ENCODE results near the gene ZNF626.
"Not testable (repeated sequence)": the region's sequence is repeated elsewhere in the genome, so short reads cannot be mapped to it uniquely, and the experiment has no call there.

Gene ZNF626

GRCh38 chr19:20661150-20661819, at the start of gene ZNF626:
Gene ZNF626, minus strand, starts transcription at chr19:20661571. Its CDS starts 125 bp downstream, at chr19:20661446.
- H3K4me3 Mint-ChIP-seq = peak within 1 kb of the TSS; percentile 94
- DNase-seq = peak; percentile 90
- peaks cover 77% of the 10 kb centered on the region for H3K36me3 Mint-ChIP-seq (ENCODE audit: low read depth)
- H3K4me1 Mint-ChIP-seq (ENCODE audit: low read depth) = peaks cover 54% of the 10 kb centered on the region
- peaks cover 36% of the 10 kb centered on the region for H3K9me3 Mint-ChIP-seq
- no peaks in the 10 kb centered on the region for H3K27me3 Mint-ChIP-seq
- H3K27ac Mint-ChIP-seq = peak within 1 kb of the TSS; percentile 95

GRCh38 chr19:20669263-20669662, 7.9 kb upstream of the ZNF626 start:
- Mint-ChIP-seq H3K27ac (no peak overlapping the region), H3K4me3 (no peak overlapping the region), H3K4me1 (ENCODE audit: low read depth) (peaks cover 6% of the 10 kb centered on the region), H3K9me3 (peaks cover 12% of the 10 kb centered on the region), H3K27me3 (no peaks in the 10 kb centered on the region), H3K36me3 (ENCODE audit: low read depth) (peaks cover 8% of the 10 kb centered on the region)
- DNase-seq = no peak

- H3K9me3 Mint-ChIP-seq = peaks cover 21% of the 10 kb centered on the region
- H3K36me3 Mint-ChIP-seq (ENCODE audit: low read depth) = peaks cover 24% of the 10 kb centered on the region
- DNase-seq = no peak
- peaks cover 13% of the 10 kb centered on the region for H3K4me1 Mint-ChIP-seq (ENCODE audit: low read depth)
- no peaks in the 10 kb centered on the region for H3K27me3 Mint-ChIP-seq
- no peak overlapping the region for H3K27ac Mint-ChIP-seq
- no peak overlapping the region for H3K4me3 Mint-ChIP-seq
These were observed 5.9 kb upstream of the ZNF626 start for GRCh38 chr19:20667281-20667680.

GRCh38 chr19:20664901-20665781, 3.8 kb upstream of the ZNF626 start:
- Mint-ChIP-seq H3K36me3 (ENCODE audit: low read depth) (peaks cover 43% of the 10 kb centered on the region), H3K9me3 (peaks cover 23% of the 10 kb centered on the region), H3K27me3 (no peaks in the 10 kb centered on the region), H3K4me3 (no peak overlapping the region), H3K27ac (no peak overlapping the region), H3K4me1 (ENCODE audit: low read depth) (peaks cover 28% of the 10 kb centered on the region)
- DNase-seq = no peak

- H3K4me3 Mint-ChIP-seq = peak overlapping the region; percentile 54
- DNase-seq, H3K27me3 Mint-ChIP-seq, H3K27ac Mint-ChIP-seq: not testable (repeated sequence)
- peaks cover 23% of the 10 kb centered on the region for H3K9me3 Mint-ChIP-seq
- H3K4me1 Mint-ChIP-seq (ENCODE audit: low read depth) = peaks cover 32% of the 10 kb centered on the region
- H3K36me3 Mint-ChIP-seq (ENCODE audit: low read depth) = peaks cover 50% of the 10 kb centered on the region
These were observed 3.1 kb upstream of the ZNF626 start for GRCh38 chr19:20664475-20664874.

- peaks cover 38% of the 10 kb centered on the region for H3K9me3 Mint-ChIP-seq
- no peak overlapping the region for H3K27ac Mint-ChIP-seq
- H3K4me3 Mint-ChIP-seq = no peak overlapping the region
These were observed 1.2 kb upstream of the ZNF626 start for GRCh38 chr19:20662421-20663105.

GRCh38 chr19:20660473-20661140, 764 bp downstream of the ZNF626 start:
- peaks cover 36% of the 10 kb centered on the region for H3K9me3 Mint-ChIP-seq

More at GRCh38 chr19:20662421-20663105, 1.2 kb upstream of the ZNF626 start:
- no peaks in the 10 kb centered on the region for H3K27me3 Mint-ChIP-seq
- H3K4me1 Mint-ChIP-seq (ENCODE audit: low read depth) = peaks cover 47% of the 10 kb centered on the region
- DNase-seq = no peak
- peaks cover 69% of the 10 kb centered on the region for H3K36me3 Mint-ChIP-seq (ENCODE audit: low read depth)

GRCh38 chr19:20640545-20640944, 20.8 kb downstream of the ZNF626 start:
- H3K27ac Mint-ChIP-seq = no peak overlapping the region
- no peak for DNase-seq
- H3K36me3 Mint-ChIP-seq (ENCODE audit: low read depth) = peaks cover 84% of the 10 kb centered on the region
- H3K9me3 Mint-ChIP-seq = peaks cover 33% of the 10 kb centered on the region
- H3K4me1 Mint-ChIP-seq (ENCODE audit: low read depth) = peaks cover 3% of the 10 kb centered on the region
- no peak overlapping the region for H3K4me3 Mint-ChIP-seq
- no peaks in the 10 kb centered on the region for H3K27me3 Mint-ChIP-seq

More at GRCh38 chr19:20660473-20661140, 764 bp downstream of the ZNF626 start:
- H3K4me1 Mint-ChIP-seq (ENCODE audit: low read depth) = peaks cover 55% of the 10 kb centered on the region
- no peak for DNase-seq
- H3K4me3 Mint-ChIP-seq = peak overlapping the region; percentile 94
- no peaks in the 10 kb centered on the region for H3K27me3 Mint-ChIP-seq
- H3K36me3 Mint-ChIP-seq (ENCODE audit: low read depth) = peaks cover 84% of the 10 kb centered on the region
- H3K27ac Mint-ChIP-seq = peak overlapping the region; percentile 95

- no peak for DNase-seq
- Mint-ChIP-seq H3K4me1 (ENCODE audit: low read depth) (peaks cover 3% of the 10 kb centered on the region), H3K9me3 (peaks cover 33% of the 10 kb centered on the region), H3K36me3 (ENCODE audit: low read depth) (peaks cover 84% of the 10 kb centered on the region), H3K4me3 (no peak overlapping the region), H3K27ac (no peak overlapping the region), H3K27me3 (no peaks in the 10 kb centered on the region)
These were observed 21.3 kb downstream of the ZNF626 start for GRCh38 chr19:20640023-20640422.

- not testable (repeated sequence) for DNase-seq; H3K4me3 Mint-ChIP-seq; H3K27ac Mint-ChIP-seq; H3K27me3 Mint-ChIP-seq; H3K4me1 Mint-ChIP-seq (ENCODE audit: low read depth)
- Mint-ChIP-seq H3K9me3 (peaks cover 29% of the 10 kb centered on the region), H3K36me3 (ENCODE audit: low read depth) (peaks cover 36% of the 10 kb centered on the region)
These were observed 36.8 kb downstream of the ZNF626 start for GRCh38 chr19:20624560-20624959.

- H3K27ac Mint-ChIP-seq = no peak overlapping the region
- peaks cover 7% of the 10 kb centered on the region for H3K4me1 Mint-ChIP-seq (ENCODE audit: low read depth)
- peaks cover 9% of the 10 kb centered on the region for H3K36me3 Mint-ChIP-seq (ENCODE audit: low read depth)
- no peaks in the 10 kb centered on the region for H3K27me3 Mint-ChIP-seq
- no peak for DNase-seq
- no peak overlapping the region for H3K4me3 Mint-ChIP-seq
- peaks cover 51% of the 10 kb centered on the region for H3K9me3 Mint-ChIP-seq
These were observed 45.3 kb downstream of the ZNF626 start for GRCh38 chr19:20616071-20616470.

GRCh38 chr19:20614971-20615370, 46.4 kb downstream of the ZNF626 start:
- not testable (repeated sequence) for H3K27ac Mint-ChIP-seq; H3K4me1 Mint-ChIP-seq (ENCODE audit: low read depth); H3K4me3 Mint-ChIP-seq; H3K27me3 Mint-ChIP-seq; DNase-seq
- H3K9me3 Mint-ChIP-seq = peaks cover 58% of the 10 kb centered on the region
- H3K36me3 Mint-ChIP-seq (ENCODE audit: low read depth) = peaks cover 10% of the 10 kb centered on the region

- Mint-ChIP-seq H3K27me3 (no peaks in the 10 kb centered on the region), H3K27ac (no peak overlapping the region), H3K4me3 (no peak overlapping the region), H3K36me3 (ENCODE audit: low read depth) (peaks cover 8% of the 10 kb centered on the region), H3K4me1 (ENCODE audit: low read depth) (peaks cover 7% of the 10 kb centered on the region), H3K9me3 (peaks cover 60% of the 10 kb centered on the region)
- no peak for DNase-seq
These were observed 48.6 kb downstream of the ZNF626 start for GRCh38 chr19:20612711-20613316.

GRCh38 chr19:20611866-20612265, 49.5 kb downstream of the ZNF626 start:
- Mint-ChIP-seq H3K4me3 (no peak overlapping the region), H3K9me3 (peaks cover 60% of the 10 kb centered on the region), H3K27me3 (no peaks in the 10 kb centered on the region), H3K36me3 (ENCODE audit: low read depth) (peaks cover 8% of the 10 kb centered on the region), H3K27ac (no peak overlapping the region), H3K4me1 (ENCODE audit: low read depth) (peaks cover 7% of the 10 kb centered on the region)
- no peak for DNase-seq

Measured in activated T-cell treated with anti-CD3 and anti-CD28 coated beads, Interleukin-2, amount 50 U/mL, for 24 hours (primary cell).